Central memory CD4-positive, alpha-beta T cell (primary cell): ENCODE measurements around the gene COL6A1.
"Not testable (repeated sequence)": the region's sequence is repeated elsewhere in the genome, so short reads cannot be mapped to it uniquely, and the experiment has no call there.

Experiments used
- DNase-seq: peaks from one replicate; pipeline ENCODE4 v3.0.0; 2022

COL6A1 gene

DNA sequence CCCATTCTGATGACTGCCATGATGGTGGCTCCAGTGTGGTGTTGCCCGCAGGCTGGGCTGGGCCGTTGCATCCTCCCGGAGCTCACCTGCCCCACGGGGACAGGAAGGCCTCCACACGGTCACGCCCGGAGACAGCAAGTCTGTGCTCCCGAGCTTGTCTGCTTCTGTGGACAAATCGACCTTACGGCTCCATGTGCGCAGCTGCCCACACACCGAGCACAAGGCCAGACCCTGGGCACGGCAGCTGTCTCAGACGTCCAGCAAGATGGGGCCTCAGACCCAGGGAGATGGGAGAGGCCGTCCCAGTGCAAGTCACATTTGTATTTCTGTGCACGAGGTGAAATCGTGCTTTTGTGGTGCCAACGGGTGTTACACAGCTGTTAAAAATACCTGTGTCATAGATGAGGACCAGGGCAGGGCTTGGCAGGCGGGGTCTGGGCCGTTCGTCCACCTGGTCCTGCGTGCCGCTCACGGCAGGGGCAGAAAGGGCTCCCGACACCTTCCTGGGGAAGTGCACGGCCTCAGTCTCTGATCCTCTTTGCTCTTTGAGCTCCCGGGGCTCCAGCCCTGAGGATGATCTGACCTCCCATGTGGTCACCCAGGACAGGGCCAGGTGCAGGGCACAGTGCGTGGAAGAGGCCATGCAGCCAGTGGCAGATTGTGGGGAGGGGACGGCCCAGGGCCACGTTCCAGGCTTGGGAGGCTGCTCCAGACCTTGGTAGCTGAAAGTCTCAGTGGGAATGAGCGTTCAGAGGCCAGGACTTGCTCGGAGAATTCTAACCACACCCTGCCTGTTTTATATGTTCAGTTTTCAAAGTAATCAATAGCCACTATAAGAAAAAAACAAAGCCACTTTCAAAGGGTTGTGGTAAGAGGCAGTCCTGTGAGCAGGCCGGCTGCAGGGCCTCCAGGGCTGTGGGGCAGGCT, 13.5 kb downstream of the COL6A1 start:
- no peak for DNase-seq

DNA sequence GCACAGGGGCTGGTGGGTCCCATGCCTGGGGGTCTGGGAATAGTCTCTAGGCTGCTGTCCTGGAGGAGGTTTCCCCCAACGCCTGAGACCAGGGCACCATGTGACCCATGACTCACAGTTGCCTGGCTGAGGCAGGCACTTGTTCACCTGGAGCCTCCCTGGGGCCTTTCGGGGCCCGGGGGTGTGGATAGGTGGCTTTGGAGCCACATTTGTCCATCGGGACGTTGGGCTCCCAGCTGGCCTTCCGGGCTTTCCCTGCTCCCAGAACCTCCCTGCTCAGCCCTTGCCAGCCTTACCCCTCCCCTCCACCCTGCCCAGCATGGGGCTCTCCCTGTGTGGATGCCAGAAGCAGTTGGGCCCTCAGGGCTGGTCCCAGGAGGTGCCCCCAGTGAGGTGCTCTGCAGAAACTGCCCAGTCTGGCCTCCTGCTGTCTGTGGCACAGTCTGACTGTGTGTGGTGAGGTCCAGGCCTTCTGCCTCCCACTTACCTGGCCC, 14.2 kb downstream of the COL6A1 start:
- no peak for DNase-seq

DNA sequence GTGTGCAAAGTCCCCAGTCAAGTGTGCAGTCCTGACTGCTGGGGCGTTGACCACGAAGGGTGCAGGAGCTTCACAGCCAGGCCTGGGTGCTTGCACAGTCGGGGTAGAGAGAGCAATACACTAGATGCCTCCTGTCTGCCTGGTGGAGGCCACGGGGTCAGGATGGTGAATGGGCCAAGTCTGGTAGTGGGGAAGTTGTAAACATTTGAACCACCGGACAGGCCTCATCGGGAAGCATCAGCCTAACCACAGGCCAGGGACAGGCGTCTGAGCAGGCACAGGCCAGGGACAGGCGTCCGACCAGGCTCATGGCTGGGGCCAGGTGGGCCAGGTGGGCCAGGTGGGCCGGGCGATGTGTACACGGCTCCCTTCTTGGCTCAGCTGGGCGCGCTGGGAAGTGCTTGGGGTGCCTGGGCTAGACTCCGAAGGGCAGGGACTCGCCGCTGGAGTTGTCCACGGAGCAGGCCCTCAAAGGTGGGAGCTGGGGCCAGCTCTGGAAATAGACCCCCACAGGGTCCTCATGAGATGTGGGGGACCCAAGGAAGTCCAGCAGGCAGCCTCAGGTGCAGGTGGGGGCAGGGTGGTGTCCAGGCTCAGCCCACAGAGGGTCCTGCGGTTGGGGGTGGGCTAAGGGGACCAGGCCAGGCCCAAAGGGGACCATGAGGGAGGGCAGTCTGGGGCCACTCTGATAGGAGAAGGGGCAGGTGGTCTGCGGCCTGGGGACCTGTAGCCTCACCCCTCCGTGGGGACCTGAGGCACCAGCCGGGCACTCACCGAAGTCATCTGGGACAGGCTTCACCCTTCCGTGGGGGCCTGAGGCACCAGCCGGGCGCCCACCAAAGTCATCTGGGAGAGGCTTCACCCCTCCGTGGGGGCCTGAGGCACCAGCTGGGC, 15.0 kb downstream of the COL6A1 start:
- DNase-seq: no peak

DNA sequence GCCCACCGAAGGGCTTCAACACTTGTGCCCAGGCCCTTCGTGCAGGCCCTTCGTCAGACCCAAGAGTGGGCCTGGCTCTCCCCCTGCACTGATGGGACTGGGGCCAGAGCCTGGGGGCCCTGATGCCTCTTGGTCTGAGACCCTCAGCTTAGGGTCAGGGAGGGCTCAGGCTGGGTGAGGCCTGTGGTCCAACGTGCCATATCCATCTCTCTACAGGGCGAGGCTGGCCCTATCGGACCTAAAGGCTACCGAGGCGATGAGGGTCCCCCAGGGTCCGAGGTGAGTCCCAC, 15.6 kb downstream of the COL6A1 start:
- no peak for DNase-seq

DNA sequence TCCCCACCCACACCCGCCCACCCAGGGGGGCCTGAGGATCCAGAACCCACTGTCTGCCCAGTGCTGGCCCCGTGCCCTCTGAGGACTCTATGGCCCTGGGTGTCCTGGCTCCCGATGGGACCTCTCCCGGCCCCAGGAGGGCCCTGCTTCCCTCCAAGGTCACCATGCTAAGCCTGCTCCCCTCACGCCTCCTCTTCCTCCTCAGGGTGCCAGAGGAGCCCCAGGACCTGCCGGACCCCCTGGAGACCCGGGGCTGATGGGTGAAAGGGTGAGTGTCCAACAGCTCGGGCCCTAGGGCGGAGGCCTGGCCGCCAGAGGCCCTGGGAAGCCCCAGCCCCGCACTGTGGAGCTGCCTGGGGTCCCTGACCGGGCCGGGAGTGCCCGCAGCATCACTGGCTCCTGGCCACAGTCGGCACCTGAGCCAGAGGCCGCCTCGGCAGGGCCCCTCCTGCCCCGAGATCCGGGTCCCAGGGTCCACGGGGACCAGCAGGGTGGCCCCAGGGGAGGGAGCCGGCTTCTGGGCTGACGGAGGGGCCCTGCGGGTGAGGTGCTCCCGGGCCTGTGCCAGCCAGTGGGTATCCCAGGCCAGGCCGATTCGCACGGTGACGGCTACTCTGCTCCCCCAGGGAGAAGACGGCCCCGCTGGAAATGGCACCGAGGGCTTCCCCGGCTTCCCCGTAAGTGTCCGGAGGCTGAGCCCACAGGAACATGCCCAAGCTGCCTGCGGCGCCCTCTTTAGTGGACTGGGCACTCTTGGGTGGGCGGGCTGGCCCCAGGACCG, 16.1 kb downstream of the COL6A1 start:
- no peak for DNase-seq

DNA sequence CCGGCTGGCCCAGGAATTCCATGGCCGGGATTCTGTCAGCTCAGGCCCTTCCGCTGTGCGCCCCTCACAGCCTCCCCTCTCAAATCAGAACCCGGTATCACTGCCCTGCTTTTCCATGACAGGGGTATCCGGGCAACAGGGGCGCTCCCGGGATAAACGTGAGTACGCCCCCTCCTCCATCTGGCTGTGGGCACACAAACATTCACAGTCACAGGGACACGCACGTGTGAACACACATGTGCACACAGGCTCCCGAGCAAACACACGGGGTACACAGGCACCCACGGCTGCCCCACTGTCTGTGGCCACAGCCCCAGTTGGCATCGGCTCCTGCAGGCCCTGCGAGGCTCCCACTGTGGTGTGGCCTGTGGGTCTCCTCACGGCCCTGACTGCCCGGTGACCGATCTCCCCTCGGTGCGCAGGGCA, 16.7 kb downstream of the COL6A1 start:
- DNase-seq: no peak

DNA sequence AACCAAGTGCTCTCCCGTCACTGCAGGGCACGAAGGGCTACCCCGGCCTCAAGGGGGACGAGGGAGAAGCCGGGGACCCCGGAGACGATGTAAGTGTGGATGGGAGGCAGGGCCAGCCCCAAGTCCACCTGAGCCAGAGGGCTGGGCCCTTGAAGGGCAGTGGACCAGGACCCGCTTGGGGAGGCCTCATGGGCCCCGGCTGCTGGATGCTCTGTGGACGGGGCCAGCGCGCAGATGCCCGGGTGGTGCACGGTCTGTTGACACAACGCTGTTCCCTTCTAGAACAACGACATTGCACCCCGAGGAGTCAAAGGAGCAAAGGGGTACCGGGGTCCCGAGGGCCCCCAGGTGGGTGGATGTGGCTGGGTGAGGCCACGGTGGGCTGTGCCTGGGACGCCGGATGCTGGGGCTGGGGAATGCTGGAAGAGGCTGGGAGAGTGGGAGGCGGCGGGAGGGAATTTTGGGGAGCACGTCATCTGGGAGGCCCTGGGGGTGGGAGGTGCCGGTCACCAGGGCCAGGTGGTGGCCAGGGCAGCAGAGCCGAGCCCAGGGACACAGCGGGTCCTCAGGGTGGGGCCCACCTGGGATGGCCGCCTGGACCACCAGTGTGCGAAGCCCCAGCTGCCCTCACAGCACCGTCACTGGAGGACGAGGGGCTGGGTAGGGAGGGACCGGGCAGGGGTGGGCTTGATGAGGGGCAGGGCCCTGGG, 17.5 kb downstream of the COL6A1 start:
- DNase-seq: no peak

DNA sequence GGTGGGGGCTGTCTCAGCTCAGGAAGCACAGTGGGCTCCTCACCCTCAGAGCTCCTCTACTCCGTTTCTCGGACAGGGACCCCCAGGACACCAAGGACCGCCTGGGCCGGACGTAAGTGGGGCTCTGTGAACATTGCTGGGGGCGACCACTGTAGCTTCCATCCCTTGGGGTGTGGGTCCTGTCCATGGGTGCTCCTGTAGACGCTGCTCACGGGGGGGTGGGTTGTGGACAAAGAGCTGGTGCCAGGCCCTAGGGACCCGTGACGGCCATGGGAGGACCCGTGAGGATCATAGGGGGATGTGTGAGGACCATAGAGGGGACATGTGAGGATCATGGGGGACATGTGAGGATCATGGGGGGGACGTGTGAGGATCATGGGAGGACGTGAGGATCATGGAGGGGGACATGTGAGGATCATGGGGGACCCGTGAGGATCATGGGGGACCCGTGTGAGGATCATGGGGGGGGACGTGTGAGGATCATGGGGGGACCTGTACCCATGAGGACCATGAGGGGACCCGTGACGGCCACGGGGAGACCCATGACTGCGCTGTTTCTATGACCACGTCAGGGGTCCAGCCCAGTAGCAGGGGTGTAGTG, 18.1 kb downstream of the COL6A1 start:
- DNase-seq: no peak

DNA sequence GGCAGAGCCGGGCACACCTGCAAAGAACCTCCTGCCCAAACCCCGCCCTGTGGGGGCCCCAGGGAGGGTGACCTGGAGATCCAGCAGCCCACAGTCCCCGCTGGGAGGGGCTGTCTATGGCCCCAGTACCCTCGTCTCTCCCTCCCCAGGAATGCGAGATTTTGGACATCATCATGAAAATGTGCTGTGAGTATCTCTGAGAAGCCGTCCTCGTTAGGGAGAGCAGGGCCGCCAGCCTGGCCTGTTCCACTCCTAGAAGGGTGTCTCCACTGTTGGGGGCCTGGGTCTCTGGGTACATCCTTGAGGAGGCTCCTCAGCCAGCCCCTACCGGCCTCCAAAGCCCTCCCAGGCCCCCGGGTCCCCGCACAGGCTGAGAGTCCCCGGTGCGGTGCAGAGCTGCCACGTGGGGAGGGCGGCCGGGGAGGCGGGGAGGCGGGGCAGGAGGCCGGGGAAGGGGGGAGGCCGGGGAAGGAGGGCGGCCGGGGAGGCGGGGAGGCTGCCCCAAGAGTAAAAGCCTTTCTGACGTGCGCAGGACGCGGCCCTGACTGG, 18.7 kb downstream of the COL6A1 start:
- DNase-seq: no peak

DNA sequence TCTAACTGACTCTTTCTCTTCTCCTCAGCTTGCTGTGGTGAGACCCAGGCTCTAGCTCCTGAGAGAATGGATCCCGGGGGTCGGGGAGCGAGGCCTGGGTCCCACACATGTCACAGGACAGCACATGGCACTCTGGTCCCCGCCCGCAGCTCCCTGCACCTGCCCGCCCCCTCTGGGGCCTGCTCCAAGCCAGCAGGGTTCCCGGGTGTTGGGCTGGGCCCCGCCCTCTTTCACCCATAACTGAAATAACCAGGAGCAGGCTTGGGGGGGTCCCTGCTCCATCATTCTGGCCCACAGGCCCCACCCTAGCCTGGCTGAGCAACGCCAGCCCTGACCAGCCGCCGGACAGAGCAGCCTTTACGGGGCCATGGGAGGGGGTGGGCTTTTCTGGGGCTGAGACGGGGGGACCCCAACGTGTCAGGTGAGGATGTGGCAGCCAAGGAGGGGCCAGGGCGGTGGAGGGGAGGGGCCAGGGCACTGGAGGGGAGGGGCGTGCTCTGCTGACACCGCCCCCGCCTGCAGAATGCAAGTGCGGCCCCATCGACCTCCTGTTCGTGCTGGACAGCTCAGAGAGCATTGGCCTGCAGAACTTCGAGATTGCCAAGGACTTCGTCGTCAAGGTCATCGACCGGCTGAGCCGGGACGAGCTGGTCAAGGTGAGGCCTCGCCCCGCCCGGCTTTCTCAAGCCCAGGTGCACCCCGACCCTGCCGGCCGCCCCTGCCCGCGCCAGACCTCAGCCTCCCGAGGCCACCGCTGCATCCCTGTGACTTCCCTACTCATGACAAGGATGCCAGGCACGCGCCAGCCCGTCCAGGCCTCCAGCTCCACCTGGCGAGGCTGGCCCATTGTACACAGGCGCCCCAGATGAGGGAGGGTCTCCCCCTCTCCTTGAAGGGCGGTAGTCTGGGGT, 19.4 kb downstream of the COL6A1 start:
- no peak for DNase-seq

DNA sequence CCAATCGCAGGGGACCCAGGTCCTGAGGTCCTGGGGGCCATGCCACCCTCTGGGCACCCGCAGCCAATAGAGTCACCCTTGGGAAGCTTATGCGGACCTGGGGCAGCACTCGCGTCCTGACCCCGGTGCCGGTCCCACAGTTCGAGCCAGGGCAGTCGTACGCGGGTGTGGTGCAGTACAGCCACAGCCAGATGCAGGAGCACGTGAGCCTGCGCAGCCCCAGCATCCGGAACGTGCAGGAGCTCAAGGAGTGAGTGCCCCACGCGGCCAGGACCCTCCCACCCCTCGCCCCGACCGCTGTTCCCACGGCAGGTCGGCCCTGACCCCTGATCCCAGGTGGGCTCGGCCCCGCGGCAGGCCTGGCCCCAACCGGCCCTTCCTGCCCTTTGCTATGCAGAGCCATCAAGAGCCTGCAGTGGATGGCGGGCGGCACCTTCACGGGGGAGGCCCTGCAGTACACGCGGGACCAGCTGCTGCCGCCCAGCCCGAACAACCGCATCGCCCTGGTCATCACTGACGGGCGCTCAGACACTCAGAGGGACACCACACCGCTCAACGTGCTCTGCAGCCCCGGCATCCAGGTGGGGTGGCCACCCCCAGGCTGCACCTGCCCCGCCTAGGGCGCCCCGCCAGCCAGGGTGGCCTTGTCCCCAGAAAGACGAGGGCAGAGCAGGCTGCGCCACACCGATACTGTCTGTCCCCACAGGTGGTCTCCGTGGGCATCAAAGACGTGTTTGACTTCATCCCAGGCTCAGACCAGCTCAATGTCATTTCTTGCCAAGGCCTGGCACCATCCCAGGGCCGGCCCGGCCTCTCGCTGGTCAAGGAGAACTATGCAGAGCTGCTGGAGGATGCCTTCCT, 20.5 kb downstream of the COL6A1 start:
- DNase-seq: no peak

DNA sequence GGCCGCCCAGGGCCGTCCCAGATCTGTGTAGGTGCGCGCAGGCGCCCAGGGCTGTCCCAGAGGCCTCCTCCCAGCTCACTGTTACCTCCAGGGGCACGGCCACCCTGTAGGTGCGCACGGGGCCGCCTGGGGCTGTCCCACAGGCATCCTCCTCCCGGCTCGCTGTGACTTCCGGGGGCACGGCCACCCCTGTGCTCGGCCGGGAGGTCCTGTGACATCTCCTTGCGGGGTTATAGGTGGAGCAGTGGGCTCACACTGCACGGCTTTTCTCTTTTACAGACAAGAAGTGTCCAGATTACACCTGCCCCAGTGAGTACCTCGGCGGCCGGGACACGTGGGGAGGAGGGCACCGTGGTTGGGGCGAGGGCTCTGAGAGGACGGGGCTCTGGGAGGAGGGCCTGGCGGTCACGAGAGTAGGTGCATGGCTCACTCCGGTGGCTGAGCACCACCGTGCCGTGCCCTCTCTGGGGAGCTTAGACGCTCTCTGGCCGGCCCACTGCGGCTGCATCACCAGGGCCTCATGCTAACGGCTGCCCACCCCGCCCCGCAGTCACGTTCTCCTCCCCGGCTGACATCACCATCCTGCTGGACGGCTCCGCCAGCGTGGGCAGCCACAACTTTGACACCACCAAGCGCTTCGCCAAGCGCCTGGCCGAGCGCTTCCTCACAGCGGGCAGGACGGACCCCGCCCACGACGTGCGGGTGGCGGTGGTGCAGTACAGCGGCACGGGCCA, 21.4 kb downstream of the COL6A1 start:
- no peak for DNase-seq

DNA sequence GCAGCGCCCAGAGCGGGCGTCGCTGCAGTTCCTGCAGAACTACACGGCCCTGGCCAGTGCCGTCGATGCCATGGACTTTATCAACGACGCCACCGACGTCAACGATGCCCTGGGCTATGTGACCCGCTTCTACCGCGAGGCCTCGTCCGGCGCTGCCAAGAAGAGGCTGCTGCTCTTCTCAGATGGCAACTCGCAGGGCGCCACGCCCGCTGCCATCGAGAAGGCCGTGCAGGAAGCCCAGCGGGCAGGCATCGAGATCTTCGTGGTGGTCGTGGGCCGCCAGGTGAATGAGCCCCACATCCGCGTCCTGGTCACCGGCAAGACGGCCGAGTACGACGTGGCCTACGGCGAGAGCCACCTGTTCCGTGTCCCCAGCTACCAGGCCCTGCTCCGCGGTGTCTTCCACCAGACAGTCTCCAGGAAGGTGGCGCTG, 22.0 kb downstream of the COL6A1 start:
- DNase-seq: no peak

DNA sequence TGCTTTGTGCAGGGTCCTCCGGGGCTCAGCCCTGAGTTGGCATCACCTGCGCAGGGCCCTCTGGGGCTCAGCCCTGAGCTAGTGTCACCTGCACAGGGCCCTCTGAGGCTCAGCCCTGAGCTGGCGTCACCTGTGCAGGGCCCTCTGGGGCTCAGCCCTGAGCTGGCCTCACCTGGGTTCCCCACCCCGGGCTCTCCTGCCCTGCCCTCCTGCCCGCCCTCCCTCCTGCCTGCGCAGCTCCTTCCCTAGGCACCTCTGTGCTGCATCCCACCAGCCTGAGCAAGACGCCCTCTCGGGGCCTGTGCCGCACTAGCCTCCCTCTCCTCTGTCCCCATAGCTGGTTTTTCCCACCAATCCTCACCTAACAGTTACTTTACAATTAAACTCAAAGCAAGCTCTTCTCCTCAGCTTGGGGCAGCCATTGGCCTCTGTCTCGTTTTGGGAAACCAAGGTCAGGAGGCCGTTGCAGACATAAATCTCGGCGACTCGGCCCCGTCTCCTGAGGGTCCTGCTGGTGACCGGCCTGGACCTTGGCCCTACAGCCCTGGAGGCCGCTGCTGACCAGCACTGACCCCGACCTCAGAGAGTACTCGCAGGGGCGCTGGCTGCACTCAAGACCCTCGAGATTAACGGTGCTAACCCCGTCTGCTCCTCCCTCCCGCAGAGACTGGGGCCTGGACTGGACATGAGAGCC, 22.7 kb downstream of the COL6A1 start:
- DNase-seq: no peak

DNA sequence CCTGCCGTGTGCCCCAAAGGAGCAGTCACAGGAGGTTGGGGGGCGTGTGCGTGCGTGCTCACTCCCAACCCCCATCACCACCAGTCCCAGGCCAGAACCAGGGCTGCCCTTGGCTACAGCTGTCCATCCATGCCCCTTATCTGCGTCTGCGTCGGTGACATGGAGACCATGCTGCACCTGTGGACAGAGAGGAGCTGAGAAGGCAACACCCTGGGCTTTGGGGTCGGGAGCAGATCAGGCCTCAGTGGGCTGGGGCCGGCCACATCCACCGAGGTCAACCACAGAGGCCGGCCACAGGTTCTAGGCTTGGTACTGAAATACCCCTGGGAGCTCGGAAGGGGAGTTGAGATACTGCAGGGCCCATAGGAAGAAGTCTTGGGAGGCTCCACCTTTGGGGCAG, 23.5 kb downstream of the COL6A1 start:
- no peak for DNase-seq

DNA sequence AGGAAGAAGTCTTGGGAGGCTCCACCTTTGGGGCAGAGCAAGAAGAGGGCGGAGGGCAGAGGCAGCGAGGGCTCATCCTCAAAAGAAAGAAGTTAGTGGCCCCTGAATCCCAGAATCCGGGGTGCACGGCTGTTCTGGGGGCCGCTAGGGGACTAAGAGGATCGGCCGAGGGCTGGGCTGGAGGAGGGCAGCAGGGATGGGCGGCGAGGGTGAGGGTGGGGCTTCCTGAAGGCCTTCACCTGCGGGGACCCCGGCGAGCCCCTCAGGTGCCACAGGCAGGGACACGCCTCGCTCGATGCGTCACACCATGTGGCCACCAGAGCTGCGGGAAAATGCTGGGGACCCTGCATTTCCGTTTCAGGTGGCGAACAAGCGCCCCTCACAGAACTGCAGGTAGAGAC, 23.9 kb downstream of the COL6A1 start:
- DNase-seq: no peak

DNA sequence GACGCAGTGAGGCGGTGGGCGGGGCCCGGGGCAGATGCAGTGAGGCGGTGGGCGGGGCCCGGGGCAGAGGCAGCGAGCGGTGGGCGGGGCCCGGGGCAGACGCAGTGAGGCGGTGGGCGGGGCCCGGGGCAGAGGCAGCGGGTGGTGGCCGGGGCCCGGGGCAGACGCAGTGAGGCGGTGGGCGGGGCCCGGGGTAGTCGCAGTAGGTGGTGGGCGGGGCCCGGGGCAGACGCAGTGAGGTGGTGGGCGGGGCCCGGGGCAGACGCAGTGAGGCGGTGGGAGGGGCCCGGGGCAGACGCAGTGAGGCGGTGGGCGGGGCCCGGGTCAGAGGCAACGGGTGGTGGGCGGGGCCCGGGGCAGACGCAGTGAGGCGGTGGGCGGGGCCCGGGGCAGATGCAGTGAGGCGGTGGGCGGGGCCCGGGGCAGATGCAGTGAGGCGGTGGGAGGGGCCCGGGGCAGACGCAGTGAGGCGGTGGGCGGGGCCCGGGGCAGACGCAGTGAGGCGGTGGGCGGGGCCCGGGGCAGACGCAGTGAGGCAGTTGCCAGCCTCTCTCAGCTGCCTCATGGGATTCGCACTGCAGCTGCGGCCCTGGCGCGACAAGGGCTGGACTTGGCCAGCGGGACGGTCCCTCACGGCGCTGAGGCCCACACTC, 24.4 kb downstream of the COL6A1 start:
- not testable (repeated sequence) for DNase-seq
